GM15510 (cell line): ENCODE results near the gene ARID4B.
A peak's percentile ranks its signal among the peaks of the same experiment; 100 is the strongest.

Experiments used
- POLR2A ChIP-seq: IDR thresholded peaks from 3 replicates; pipeline ENCODE4 v1.6.1; 2011; ENCODE audit warnings: borderline replicate concordance; ENCODE audit not compliant: insufficient read length; ENCODE audit errors: extremely low read depth

ARID4B gene

GRCh38 chr1:235152235-235152634 lies 175.7 kb downstream of the ARID4B start:
- TF ChIP-seq POLR2A, result no peak

- no peak for TF ChIP-seq POLR2A
Measured at GRCh38 chr1:235151033-235151432, 176.9 kb downstream of the ARID4B start.

- TF ChIP-seq POLR2A, result no peak
Measured at GRCh38 chr1:235149824-235150223, 178.2 kb downstream of the ARID4B start.

- no peak for TF ChIP-seq POLR2A
Measured at GRCh38 chr1:235147269-235147668, 180.7 kb downstream of the ARID4B start.

- no peak for TF ChIP-seq POLR2A
Measured at GRCh38 chr1:235145639-235146038, 182.3 kb downstream of the ARID4B start.

GRCh38 chr1:235142991-235143390 lies 185.0 kb downstream of the ARID4B start:
- TF ChIP-seq POLR2A, result no peak

GRCh38 chr1:235139315-235139714 lies 188.7 kb downstream of the ARID4B start:
- no peak for TF ChIP-seq POLR2A

GRCh38 chr1:235138821-235139220 lies 189.2 kb downstream of the ARID4B start:
- TF ChIP-seq POLR2A, result no peak

- TF ChIP-seq POLR2A, result no peak
Measured at GRCh38 chr1:235136111-235136510, 191.9 kb downstream of the ARID4B start.

- no peak for TF ChIP-seq POLR2A
Measured at GRCh38 chr1:235134171-235134570, 193.8 kb downstream of the ARID4B start.

GRCh38 chr1:235133086-235133485 lies 194.9 kb downstream of the ARID4B start:
- TF ChIP-seq POLR2A, result no peak

GRCh38 chr1:235131961-235132360 lies 196.0 kb downstream of the ARID4B start:
- TF ChIP-seq POLR2A, result no peak

- no peak for TF ChIP-seq POLR2A
Measured at GRCh38 chr1:235130766-235131270, 197.2 kb downstream of the ARID4B start.

GRCh38 chr1:235129774-235130570 lies 198.0 kb downstream of the ARID4B start:
- TF ChIP-seq POLR2A, result no peak

- peak; percentile 94 for TF ChIP-seq POLR2A
Measured at GRCh38 chr1:235128456-235129328, 199.3 kb downstream of the ARID4B start, which contains the start of gene TOMM20. Gene TOMM20 (minus strand): TSS chr1:235128837. CDS start chr1:235128715, 122 bp downstream.

- no peak for TF ChIP-seq POLR2A
Measured at GRCh38 chr1:235127732-235128455, 200.1 kb downstream of the ARID4B start.

GRCh38 chr1:235127203-235127602 lies 200.8 kb downstream of the ARID4B start:
- TF ChIP-seq POLR2A, result no peak
